LNCaP clone FGC (cell line): ENCODE measurements around the gene MCM3AP.
"Not testable (repeated sequence)": the region's sequence is repeated elsewhere in the genome, so short reads cannot be mapped to it uniquely, and the experiment has no call there.

Experiments used
- DNase-seq: peaks from one replicate; pipeline ENCODE4 v3.0.0-alpha.2; 2011; ENCODE audit warnings: low read depth
- H3K4me3 ChIP-seq: 2 replicates; pipeline ENCODE4 v1.5.1; 2011; ENCODE audit warnings: mild to moderate bottlenecking, low read depth, low read length, control low read depth
- TF ChIP-seq, protein P1 (sequence below): IDR thresholded peaks from 2 replicates; pipeline ENCODE4 v1.5.1; 2012; ENCODE audit warnings: mild to moderate bottlenecking; ENCODE audit not compliant: control insufficient read depth, insufficient read depth; ENCODE audit errors: extremely low read depth

The MCM3AP gene

DNA sequence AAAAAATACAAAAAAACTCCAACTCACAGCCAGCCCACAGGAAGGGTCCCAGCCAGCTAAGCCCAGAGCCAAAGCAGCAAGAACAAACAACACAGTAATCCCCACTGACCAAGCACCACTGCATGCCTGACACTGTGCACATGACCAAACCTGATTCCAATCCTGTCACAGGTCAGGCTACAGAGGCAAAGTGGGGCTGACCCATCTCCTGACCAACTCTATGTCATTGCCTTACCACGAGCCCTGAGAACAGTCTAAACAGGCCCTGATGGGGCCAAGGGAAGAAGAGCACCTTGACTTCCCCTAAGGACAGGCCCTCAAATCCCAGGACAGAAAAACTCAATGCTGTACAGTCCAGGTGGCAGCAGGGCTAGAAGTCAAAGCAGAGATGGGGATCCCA lies 59.3 kb downstream of the MCM3AP start:
- no peak overlapping the region for H3K4me3 ChIP-seq
- TF ChIP-seq, protein P1, sequence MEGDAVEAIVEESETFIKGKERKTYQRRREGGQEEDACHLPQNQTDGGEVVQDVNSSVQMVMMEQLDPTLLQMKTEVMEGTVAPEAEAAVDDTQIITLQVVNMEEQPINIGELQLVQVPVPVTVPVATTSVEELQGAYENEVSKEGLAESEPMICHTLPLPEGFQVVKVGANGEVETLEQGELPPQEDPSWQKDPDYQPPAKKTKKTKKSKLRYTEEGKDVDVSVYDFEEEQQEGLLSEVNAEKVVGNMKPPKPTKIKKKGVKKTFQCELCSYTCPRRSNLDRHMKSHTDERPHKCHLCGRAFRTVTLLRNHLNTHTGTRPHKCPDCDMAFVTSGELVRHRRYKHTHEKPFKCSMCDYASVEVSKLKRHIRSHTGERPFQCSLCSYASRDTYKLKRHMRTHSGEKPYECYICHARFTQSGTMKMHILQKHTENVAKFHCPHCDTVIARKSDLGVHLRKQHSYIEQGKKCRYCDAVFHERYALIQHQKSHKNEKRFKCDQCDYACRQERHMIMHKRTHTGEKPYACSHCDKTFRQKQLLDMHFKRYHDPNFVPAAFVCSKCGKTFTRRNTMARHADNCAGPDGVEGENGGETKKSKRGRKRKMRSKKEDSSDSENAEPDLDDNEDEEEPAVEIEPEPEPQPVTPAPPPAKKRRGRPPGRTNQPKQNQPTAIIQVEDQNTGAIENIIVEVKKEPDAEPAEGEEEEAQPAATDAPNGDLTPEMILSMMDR: no peak
- DNase-seq: no peak

DNA sequence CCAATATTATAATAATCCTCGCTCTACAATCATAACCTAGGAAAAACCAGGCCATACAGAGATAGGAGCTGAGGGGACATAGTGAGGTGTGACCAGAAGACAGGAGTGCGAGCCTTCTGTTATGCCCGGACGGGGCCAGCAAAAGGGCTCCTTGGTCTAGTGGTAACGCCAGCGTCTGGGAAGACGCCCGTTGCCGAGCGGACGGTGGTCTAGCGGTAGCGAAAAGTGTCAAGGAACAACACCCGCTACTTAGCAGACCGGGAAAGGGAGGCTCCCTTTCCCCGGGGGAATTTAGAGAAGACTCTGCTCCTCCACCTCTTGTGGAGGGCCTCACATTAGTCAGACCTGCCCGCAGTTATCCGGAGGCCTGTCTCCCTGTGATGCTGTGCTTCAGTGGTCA lies 61.8 kb downstream of the MCM3AP start:
- DNase-seq, H3K4me3 ChIP-seq: not testable (repeated sequence)

DNA sequence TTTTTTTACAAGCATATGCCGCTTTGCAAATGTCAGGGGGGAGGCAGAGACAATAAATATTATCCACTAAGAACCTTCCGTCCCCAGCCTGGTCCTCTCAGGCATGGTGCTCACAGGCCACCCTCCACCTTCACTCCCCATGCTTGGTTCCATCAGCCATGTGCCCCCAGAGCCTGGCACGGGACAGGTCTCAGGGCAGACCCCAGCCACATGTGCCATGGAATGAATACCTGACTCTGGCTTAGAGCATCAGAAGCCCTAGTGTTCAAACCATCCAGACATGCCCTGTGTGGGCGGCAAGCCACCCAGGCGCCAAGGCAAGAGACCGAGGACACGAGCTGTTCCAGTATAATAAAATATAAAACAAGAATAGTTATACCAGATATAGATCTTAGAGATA lies 62.2 kb downstream of the MCM3AP start:
- H3K4me3 ChIP-seq: no peak overlapping the region
- TF ChIP-seq, protein P1: no peak
- DNase-seq: no peak

DNA sequence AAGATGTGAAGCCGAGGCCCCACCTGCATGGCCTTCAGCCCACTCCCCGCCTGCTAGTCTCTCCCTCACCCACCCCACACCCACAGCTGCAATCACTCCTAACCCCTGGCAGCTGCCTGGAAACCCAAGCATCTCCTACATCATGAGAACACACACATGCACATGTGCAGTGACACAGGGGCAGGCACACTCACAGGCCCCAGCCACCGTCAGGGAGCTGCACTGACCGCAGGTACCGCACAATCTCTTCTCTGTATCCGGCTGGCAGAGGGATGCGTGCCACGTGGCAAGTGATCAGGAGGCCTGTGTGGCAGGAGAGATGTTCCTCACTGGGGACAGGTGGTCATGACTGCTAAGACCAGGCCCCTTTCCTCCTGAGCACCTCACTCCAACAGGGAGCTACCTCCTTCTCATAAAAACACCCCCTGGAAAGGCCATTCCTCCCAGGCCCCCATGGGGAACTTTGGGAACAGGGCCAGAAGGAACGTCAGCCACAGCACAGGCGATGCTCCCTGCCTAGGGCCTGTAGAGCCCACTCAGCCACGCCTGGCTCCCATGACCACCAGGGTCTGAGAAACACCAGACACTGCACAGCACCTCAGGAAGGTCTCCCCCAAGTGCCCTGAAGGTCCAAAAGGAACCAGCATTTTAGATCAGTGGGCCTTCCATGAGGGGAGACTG lies 62.8 kb downstream of the MCM3AP start:
- DNase-seq: no peak
- no peak overlapping the region for H3K4me3 ChIP-seq
- TF ChIP-seq, protein P1: no peak

DNA sequence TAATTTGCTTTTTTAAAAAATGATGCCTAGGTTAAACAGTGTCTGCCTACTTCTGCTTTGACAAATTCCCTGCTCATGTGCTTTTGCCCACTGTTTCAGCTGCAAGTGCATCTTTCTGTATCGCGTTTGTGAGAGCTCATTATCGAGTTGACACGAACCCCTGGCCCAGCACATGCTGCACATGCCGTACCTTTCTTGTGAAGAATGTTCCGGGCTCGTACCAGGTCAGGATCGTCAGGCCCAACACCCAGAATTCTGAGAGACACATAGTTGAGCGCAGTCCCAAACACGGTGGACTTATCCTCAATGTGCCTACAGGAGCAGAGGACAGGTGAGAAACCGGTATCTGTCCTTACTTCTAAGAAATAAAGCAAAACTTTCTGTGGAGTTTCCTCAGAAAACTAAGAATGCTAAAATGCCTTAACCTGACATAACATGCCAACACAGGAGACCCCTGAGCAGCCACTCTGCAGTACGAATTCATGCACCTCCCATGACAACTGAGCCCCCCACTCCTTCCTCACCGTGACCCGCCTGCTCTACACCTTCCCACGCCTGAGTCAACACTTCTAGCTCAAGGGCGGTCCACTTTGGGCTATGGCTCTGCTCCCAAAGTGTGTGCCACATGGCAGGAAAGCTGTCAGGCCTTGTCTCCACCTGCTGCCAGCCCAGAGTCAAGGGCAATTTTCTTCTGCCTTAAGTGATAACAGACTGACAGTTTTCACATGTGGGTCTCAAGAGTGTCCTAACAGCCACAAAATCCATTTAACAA lies 63.6 kb downstream of the MCM3AP start:
- TF ChIP-seq, protein P1: no peak

DNA sequence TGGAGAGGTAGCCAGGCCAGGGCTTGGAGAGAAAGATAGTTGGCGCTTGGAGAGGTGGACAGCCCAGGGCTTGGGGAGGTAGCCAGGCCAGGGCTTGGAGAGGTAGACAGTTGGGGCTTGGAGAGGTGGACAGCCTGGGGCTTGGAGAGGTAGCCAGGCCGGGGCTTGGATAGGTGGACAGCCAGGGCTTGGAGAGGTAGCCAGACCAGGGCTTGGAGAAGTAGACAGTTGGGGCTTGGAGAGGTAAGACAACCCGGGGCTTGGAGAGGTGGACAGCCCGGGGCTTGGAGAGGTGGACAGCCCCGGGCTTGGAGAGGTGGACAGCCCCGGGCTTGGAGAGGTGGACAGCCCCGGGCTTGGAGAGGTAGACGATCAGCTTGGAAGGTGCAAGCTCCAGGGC lies 64.6 kb downstream of the MCM3AP start:
- TF ChIP-seq, protein P1: no peak
- H3K4me3 ChIP-seq: no peak overlapping the region
- DNase-seq: no peak

More for the DNA sequence above, 63.6 kb downstream of the MCM3AP start:
- no peak for DNase-seq
- H3K4me3 ChIP-seq: no peak overlapping the region

DNA sequence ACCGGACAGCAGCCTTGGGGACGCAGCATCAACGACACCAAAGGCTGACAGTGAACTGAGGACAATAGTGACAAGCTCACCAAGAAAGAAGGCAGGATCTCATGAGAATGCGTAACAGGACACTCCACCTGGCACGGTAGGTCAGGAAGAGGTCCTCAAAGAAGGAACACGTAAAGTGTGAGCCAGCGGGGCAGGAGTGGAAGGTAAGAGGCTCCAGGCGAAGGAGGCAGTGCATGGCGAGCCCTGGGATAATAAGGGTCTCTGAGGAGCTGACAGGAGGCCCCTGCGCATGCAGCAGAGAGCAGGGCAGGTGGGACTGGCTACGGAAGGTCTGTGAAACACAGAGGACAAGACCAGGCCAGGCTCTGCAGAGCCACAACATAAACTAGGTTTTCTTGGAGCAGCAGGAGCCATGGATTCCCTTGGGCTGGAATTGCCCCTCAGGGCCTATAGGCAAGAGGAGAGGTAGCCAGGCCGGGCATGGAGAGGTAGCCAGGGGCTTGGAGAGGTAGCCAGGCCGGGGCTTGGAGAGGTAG lies 65.1 kb downstream of the MCM3AP start:
- H3K4me3 ChIP-seq: no peak overlapping the region
- TF ChIP-seq, protein P1: no peak
- DNase-seq: no peak
